HG03095 (cell line): ENCODE data around the gene SCGB2B2.
"Not testable (repeated sequence)": the region's sequence is repeated elsewhere in the genome, so short reads cannot be mapped to it uniquely, and the experiment has no call there.

Experiments used
- ATAC-seq: cut with Tn5 transposase; IDR thresholded peaks from one replicate; pipeline ENCODE4 v1.9.1; 2021; ENCODE audit warnings: moderate library complexity; ENCODE audit not compliant: unreplicated experiment

Gene SCGB2B2

DNA sequence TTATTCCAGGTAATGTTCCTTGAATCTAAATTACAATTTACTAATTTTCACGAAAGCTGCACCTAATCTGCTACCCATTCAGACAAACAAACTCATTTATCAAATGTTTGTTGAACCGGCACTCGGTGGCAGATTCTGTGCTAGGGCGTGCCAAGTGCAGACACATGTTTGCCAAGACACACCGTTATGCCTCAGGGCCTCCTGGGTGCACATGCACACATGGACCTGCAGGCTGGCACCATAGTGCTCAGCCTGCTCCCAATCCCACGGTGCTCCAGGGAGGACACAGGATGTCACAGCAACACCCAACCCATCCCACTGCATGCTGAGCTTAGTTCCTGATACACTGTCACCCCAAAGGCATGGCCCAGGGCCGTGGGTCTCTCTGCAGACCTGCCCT, 7.7 kb downstream of the SCGB2B2 start:
- no peak for ATAC-seq

DNA sequence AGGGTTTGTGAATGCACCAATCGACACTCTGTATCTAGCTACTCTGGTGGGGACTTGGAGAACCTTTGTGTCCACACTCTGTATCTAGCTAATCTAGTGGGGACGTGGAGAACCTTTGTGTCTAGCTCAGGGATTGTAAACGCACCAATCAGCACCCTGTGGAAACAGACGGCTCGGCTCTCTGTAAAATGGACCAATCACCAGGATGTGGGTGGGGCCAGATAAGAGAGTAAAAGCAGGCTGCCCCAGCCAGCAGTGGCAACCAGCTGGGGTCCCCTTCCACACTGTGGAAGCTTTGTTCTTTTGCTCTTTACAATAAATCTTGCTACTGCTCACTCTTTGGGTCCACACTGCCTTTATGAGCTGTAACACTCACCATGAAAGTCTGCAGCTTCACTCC, 8.3 kb downstream of the SCGB2B2 start:
- not testable (repeated sequence) for ATAC-seq

DNA sequence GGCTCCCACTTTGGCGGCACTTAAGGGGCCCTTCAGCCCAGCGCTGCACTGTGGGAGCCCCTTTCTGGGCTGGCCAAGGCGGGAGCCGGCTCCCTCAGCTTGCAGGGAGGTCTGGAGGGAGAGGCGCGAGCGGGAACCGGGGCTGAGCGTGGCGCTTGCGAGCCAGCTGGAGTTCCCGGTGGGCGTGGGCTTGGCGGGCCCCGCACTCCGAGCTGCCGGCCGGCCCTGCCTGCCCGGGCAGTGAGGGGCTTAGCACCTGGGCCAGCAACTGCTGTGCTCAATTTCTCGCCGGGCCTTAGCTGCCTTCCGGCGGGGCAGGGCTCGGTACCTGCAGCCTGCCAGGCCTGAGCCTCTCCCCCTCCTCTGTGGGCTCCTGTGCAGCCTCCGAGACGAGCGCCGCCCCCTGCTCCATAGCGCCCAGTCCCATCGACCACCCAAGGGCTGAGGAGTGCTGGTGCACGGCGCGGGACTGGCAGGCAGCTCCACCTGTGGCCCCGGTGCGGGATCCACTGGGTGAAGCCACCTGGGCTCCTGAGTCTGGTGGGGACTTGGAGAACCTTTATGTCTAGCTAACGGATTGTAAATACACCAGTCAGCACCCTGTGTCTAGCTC, 8.8 kb downstream of the SCGB2B2 start:
- ATAC-seq: not testable (repeated sequence)

DNA sequence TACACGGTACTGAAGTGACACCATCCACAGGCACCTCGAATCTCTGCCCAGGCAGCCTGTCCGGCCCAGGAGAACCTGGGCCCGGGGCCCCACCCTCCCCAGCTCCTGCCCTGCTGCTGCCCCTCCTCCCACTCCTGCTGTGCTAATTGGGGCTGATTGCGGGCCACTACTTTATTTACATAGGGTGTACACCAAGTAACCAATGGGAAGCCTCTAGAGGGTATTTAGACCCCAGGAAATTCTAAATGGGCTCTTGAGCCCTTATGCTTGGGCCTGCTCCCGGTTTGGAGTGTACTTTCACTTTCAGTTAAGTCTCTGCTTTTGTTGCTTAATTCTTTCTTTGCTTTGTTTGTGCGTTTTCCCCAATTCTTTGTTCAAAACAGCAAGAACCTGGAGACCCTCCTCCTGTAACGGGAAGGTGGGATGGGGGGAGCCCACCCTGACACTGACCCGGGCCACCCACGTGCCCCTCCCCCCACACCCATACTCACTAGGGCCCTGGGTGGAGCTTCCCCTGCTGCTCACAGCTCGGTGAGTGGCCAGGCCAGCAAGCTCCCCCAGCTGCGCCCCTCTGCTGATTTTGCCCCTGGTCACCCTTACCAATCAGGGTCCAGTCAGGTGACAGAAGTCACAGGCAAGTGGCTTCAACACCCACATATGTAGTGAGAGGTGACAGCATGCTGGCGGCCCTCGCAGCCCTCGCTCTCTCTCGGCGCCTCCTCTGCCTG, 9.4 kb downstream of the SCGB2B2 start:
- ATAC-seq: no peak

DNA sequence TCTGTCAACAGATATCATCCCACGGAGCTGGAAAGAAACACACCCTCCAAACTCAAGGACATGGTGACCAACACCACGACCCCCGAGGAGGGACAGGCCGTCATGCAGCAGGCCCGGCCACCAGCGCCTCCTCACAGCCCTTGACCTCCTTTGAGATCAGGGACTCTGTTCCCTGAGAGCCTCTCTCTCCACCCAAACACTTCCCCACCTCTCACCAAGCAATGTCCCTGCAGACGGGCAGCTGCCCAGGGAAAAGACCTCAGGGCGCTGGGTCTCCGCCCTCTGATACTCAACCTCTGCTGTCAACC, 10.0 kb downstream of the SCGB2B2 start:
- no peak for ATAC-seq

DNA sequence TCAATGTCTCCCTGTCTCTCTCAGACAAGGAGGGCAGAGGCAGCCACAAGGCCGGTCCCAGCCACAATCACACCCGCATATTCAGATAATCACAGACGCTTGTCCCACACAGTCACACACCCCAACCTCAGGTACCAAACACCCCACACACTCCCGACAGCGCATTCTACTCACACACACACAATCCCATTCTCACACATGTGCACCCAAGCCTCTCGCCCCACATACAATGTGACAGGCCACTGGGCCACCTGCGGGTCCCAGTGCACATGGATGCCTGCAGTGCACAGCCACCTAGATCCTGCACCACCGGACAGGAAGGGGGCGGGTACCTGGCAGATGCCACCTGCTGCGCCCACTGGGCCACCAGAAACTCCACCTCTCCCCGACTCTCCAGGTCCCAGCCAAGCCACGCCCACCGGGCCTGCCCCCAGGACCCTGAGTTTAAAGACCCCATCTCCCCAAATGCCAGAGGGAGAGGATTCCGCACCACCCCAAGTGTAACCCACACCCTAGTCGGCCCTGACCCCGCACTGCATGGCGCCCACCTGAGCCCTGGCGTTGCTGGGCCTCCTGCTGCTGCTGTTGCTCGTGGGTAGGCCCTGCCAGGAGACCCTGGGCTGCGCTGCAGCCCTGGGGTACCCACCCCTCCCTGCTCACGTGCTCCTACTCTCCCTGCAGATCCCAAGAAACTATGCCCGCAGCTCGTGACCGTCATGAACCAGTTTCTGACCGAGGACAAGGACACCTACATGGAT, 10.6 kb downstream of the SCGB2B2 start:
- ATAC-seq: no peak

DNA sequence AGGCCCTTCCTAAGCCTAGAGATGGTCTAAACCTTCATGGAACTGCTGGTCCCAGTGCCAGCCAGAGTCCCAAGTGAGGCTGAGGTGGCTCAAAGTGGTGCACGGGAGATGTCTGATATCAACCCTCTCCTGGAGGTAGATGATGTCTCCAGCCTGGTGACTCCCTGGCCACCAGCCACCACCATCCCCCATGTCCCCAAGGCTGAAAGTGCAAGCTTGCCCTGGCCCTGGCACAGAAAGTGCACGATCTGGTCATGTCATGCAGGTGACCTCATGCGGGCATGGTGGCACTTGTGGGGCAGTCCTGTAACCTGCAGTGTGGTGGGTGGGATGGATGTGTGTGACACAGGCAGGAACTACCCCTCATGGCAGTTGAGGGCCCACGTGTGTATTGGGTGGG, 11.7 kb downstream of the SCGB2B2 start:
- ATAC-seq: not testable (repeated sequence)

DNA sequence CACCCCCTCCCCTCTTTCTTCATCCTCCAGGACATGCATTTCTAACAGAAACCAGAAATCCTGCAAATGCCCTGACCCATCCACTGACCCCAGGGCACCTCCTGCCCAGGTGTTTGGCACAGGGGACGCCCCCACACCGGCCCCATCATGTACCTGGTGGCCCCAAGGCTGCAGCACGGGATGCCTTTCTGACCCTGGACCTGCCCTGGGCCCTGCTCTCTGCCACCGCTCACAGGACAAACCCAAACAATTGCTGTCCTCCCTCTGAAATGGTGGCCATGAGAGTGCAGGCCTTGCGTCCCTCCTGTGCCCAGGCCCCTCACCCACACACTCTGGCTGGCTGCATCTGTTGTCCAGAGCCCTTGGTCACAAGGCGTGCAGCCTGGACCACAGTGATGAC, 12.1 kb downstream of the SCGB2B2 start:
- ATAC-seq: no peak

DNA sequence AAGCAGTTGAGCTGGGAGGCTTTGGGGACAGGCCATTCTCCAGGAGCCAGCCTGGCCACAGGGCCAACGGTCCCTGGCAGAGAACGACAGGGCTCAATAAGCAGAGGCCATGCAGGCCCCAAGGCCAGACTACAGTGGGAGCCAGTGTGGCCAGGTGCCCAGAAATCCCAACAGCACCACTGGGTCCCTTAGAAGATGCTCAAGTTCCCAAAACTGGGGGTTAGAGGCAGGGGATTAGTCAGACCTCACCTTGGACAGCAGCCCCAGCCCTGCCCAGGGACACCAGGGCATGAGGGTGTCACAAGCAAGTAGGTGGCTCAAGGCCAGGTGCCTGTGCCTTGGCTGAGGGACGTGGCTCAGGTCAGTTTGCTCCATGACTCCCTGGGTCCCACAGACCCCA, 12.8 kb downstream of the SCGB2B2 start:
- no peak for ATAC-seq

DNA sequence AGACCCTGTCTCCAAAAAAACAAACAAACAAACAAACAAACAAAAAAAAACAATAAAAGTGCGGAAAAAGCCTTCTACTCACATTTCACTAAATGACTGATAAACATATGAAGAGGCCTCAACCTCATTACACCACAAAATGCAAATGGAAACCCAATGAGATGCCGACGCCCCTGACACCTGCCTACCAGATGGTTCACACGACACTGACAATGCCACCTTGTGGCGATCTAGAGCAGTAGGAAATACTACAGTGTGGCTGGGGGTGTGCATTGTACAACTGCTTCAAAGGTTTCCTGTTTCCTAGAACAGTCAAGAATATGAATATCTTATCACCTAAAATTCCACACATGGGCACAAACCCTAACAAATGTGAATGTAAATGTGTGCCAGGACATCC, 14.0 kb downstream of the SCGB2B2 start:
- no peak for ATAC-seq

DNA sequence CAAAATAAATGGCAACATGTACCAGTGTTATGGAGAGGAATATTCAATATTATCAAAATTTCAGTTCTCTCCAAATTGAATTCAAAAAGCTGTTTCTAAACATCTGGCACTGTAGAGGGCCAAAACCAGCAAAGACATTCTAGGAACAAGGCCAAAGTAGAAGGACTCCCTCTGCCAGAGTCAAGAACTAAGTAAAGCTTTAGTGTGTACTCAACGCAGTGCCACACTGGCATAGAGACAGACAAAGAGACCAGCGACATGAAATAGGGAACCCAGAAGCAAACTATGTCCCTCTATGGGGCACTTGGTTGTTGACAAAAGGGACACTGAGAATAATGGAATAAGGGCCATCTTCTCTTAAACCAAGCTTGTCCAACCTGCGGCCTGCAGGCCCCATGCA, 15.6 kb downstream of the SCGB2B2 start:
- no peak for ATAC-seq

DNA sequence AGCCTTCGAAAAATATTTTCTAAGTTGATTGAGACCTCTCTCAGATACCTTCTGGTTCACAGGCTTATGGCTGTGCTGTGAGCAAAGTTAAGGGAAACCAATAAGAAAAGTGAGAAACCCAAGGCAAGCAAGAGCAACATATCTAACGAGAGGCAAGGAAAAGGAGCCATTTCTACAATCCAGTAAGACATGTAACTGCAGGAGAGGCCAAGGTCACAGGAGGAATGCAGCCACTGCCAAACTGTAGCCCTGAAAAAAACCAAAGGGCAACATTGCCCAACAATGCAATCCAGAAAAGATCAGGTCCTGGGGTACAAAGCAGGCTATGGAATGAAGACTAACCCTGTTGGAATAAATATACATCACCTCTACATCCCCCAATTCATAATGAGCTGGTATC, 21.3 kb downstream of the SCGB2B2 start:
- no peak for ATAC-seq

DNA sequence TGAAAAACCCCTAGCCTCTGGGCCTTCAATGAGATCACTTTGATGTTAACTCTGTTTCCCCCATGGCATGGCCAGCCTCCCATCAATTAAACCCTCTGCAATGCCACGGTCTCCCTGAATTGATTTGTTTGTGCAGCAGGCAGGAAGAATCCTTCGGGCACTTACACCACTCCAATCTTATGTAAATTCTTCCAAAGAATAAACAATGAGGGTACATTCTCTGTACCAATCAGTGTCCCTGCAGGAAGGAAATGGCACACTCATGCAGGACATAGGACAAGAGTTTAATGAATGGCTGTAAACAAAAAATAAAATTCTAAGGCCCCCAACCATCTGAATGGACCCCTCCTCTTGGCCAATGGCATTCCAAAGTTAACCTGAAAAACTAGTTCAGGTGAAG, 22.2 kb downstream of the SCGB2B2 start:
- ATAC-seq: no peak

DNA sequence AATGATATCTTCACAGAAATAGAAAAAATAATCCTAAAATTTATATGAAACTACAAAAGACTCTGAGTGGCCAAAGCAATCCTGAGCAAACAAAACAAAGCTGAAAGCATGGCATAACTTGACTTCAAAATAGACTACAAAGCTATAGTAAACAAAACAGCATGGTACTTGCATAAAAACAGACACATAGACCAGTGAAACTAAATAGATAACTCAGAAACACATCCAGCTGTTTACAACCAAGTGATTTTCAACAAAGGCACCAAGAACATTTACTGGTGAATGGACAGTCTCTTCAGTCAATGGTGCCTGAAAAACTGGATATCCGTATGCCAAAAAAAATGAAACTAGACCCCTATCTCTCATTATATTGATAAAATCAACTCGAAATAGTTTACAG, 25.2 kb downstream of the SCGB2B2 start:
- no peak for ATAC-seq

DNA sequence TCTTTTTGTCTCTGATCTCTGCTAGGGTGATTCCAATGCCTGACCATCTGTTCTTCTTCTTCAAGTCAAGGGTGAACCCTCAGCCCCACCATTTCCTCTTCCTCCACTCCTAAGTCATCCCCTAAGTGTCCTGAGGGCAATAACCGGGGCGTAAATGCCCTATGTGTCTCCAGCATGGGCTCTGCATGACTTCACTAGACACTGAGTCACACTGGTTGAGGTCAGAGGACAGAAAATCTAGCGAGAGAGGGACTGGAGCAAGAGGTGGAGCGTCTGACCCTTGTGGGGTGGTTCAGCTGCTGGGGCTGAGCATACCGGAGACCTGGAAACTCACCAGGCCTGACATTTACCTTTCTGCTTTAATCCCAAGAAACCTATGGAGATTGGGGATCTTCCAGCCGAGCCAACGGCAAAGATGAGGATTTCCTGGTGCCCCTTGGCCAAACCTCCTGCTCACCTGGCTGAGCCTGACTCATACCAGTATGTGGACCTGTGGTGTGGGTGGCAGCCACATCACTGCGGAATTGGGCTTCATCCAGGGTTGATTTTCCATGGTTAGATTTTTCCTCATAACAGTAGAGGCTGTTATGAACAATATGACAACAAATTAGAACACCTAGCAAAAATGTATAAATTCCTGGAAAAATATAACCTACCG, 26.9 kb downstream of the SCGB2B2 start:
- ATAC-seq: no peak

DNA sequence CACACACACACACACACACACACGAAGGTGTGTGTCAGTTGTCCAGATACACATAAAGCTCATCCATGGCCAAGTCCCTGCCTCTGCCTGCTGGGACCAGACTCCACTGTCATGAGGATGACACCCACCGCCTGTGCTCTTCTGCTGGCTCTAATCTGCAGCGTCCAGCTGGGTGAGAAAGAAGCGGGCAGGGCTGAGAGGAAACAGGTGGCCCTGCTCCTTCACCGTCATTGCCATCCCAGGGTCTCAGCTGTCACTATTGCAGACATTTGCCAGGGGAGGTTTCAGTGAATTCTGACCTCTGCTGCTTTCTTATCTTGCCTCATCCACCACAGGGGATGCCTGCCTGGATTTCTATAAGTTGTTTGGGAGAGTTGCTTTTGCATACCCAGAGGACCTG, 31.4 kb downstream of the SCGB2B2 start:
- ATAC-seq: no peak

DNA sequence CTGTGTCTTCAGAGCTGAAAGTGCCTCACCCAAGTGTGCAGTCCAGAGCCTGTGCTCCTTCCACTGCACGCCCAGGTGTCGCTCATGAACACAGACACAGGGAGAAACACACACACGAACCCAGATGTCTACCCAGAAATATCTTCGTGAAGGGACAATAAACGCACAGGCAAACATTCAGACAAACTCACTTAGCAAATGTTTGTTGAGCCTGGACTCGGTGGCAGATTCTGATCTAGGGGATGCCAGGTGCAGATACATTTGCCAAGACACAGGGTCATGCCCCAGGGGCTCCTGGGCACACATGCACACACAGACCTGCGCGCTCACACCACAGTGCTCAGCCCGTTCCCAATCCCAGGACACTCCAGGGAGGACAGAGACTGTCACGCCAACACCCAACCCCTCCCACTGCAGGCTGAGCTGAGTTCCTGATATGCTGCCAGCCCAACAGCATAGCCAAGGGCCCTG, 31.9 kb downstream of the SCGB2B2 start:
- ATAC-seq: no peak

DNA sequence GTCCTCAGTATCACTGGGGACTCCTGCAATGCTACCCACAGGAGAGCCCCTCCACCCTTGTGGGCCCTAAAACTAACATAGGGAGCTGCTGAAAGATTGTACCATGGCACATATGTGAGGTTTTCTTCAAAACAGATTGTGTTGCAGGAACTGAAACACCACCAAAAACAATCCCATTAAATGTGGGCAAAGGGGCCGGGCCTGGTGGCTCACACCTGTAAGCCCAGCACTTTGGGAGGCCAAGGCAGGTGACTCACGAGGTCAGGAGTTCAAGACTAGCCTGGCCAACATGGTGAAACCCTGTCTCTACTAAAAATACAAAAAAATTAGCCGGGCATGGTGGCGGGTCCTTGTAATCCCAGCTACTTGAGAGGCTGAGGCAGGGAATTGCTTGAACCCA, 34.7 kb downstream of the SCGB2B2 start:
- no peak for ATAC-seq

DNA sequence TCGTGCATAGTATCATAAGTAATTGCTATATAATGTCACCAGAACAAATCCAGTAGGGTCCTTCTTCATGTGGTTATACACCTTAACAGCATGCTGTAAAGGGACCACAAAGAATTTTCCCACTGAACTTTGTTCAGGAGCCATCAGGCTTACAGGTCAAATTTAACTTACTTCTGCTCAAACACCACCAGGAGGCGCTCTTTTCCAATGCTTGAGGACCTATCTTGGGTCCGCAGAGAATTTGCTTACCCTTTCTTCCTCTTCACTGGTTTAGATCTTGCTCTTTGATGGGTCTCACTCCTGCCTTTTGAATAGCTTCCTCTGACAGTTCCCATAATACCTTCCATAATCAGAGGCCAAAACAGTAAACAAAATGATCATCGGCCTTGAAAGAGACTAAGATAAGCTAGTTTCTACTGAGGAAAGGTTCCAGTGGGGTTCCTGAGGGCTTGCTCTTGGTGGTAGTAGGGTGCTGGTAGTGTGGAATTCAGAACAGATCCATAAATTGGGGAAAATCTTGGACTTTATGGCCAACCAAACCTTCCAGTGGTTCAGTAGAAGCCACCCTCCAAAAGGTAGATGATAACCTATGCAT, 37.4 kb downstream of the SCGB2B2 start:
- ATAC-seq: no peak

DNA sequence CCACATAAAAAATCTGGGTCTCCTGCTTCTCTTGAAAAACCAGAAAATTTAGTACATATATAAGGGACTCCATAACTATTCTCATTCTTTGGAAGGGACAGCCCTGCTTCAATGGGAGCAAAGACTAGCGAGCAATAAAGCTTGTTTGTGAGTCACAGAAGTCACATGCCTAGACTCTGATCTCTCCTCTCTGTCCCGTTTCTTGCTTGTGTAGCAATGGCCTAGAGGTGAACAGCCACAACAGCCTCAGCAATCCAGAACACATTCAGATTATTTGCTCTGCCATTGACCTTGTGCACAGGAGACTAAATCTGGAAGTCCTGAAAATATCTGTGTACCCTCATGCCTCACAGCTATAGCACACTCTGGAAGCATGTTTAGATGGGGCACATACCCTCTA, 43.2 kb downstream of the SCGB2B2 start:
- no peak for ATAC-seq
